IMR-90 (cell line): ENCODE data around the gene UGT2A2. TPM values are rescaled to one million over a fixed set of nuclear protein-coding genes. Genes with fewer than 3 reads are reported as not detected.

Experiments
- ATAC-seq: fragments of 200-7000 bp; cut with Tn5 transposase; 2 replicates; pipeline ENCODE4 v1.9.1; 2020; ENCODE audit warnings: low read depth, mild to moderate bottlenecking, moderate library complexity
- BruUV-seq: library from RNA; stranded (reverse); fragments of 400-500 nt; replicated peaks from 2 replicates; lab custom pipeline; 2021; lab: Mats Ljungman, UMichigan
- CTCF ChIA-PET: fragments of 300-600 bp; formaldehyde crosslinking; extraction: SDS; loops from one replicate; lab custom pipeline; 2021; ENCODE audit warnings: antibody characterized with exemption; lab: Yijun Ruan, JAX
- POLR2A ChIA-PET: fragments of 300-600 bp; sonication (Branson Sonifier 250); formaldehyde crosslinking; loops from one replicate; lab custom pipeline; 2022; ENCODE audit warnings: antibody characterized with exemption; ENCODE audit not compliant: unreplicated experiment; lab: Charles Lee
- DNase-seq: peaks from one replicate; pipeline ENCODE4 v3.0.0; 2013
- H2AFZ ChIP-seq: replicated peaks from 2 replicates; pipeline ENCODE3; 2013; ENCODE audit warnings: low read length, mild to moderate bottlenecking; ENCODE audit not compliant: poor library complexity
- H2AK5ac ChIP-seq: 2 replicates; pipeline ENCODE4 v1.6.1; 2013; ENCODE audit warnings: low read depth, low read length, inconsistent platforms
- H2AK9ac ChIP-seq: replicated peaks from 2 replicates; pipeline ENCODE3; 2013; ENCODE audit warnings: mild to moderate bottlenecking, low read depth, low read length, moderate library complexity; ENCODE audit not compliant: poor library complexity
- H2BK120ac ChIP-seq: 2 replicates; pipeline ENCODE4 v1.6.1; 2013; ENCODE audit warnings: low read depth, low read length, inconsistent platforms
- H2BK15ac ChIP-seq: 3 replicates; pipeline ENCODE4 v1.6.1; 2013; ENCODE audit warnings: low read depth, low read length, inconsistent platforms
- H2BK20ac ChIP-seq: 2 replicates; pipeline ENCODE4 v1.6.1; 2013; ENCODE audit warnings: low read depth, mild to moderate bottlenecking, inconsistent platforms, low read length, moderate library complexity
- H2BK5ac ChIP-seq: 2 replicates; pipeline ENCODE4 v1.6.1; 2013; ENCODE audit warnings: mild to moderate bottlenecking, low read depth, low read length, inconsistent platforms; ENCODE audit not compliant: poor library complexity, severe bottlenecking
- H3K14ac ChIP-seq: replicated peaks from 2 replicates; pipeline ENCODE4 v1.6.1; 2013; ENCODE audit warnings: low read depth, low read length, inconsistent platforms
- H3K18ac ChIP-seq: 2 replicates; pipeline ENCODE4 v1.6.1; 2013; ENCODE audit warnings: low read depth, low read length, control low read depth
- H3K23ac ChIP-seq: 2 replicates; pipeline ENCODE4 v1.6.1; 2013; ENCODE audit warnings: low read depth, low read length, inconsistent platforms
- H3K27ac ChIP-seq: 2 replicates; pipeline ENCODE4 v1.5.1; 2013; ENCODE audit warnings: mild to moderate bottlenecking, control low read depth, low read length; ENCODE audit not compliant: insufficient read depth
- H3K27me3 ChIP-seq: 2 replicates; pipeline ENCODE4 v1.6.1; 2013; ENCODE audit warnings: low read length; ENCODE audit not compliant: control insufficient read depth, insufficient read depth
- H3K36me3 ChIP-seq: 2 replicates; pipeline ENCODE4 v1.6.1; 2013; ENCODE audit warnings: low read length, mixed read lengths; ENCODE audit not compliant: control insufficient read depth, insufficient read depth
- H3K4ac ChIP-seq: 2 replicates; pipeline ENCODE4 v1.6.1; 2013; ENCODE audit warnings: low read depth, low read length, inconsistent platforms
- H3K4me1 ChIP-seq: 2 replicates; pipeline ENCODE4 v1.6.1; 2013; ENCODE audit warnings: low read length, mixed read lengths; ENCODE audit not compliant: control insufficient read depth, insufficient read depth
- H3K4me2 ChIP-seq: 2 replicates; pipeline ENCODE4 v1.6.1; 2013; ENCODE audit warnings: low read depth, mild to moderate bottlenecking, control low read depth, low read length, moderate library complexity
- H3K4me3 ChIP-seq: 2 replicates; pipeline ENCODE4 v1.5.1; 2013; ENCODE audit warnings: low read depth, mild to moderate bottlenecking, control low read depth, low read length, moderate library complexity; ENCODE audit not compliant: insufficient read depth
- H3K56ac ChIP-seq: 2 replicates; pipeline ENCODE4 v1.6.1; 2013; ENCODE audit warnings: low read length, inconsistent platforms; ENCODE audit not compliant: insufficient read depth; ENCODE audit errors: extremely low read depth
- H3K79me1 ChIP-seq, 2 experiments: 2 replicates each; pipeline ENCODE4 v1.6.1; 2013; ENCODE audit warnings: low read length in 2 of 2, inconsistent platforms in 1 of 2, low read depth in 1 of 2
- H3K9ac ChIP-seq: 2 replicates; pipeline ENCODE4 v1.6.1; 2013; ENCODE audit warnings: low read depth, low read length, control low read depth
- H3K9me1 ChIP-seq: 2 replicates; pipeline ENCODE4 v1.6.1; 2013; ENCODE audit warnings: low read length, inconsistent platforms; ENCODE audit not compliant: insufficient read depth
- H3K9me3 ChIP-seq: 2 replicates; pipeline ENCODE4 v1.6.1; 2013; ENCODE audit warnings: low read length; ENCODE audit not compliant: control insufficient read depth, insufficient read depth
- H4K20me1 ChIP-seq: 2 replicates; pipeline ENCODE4 v1.6.1; 2013; ENCODE audit warnings: low read length, inconsistent platforms; ENCODE audit not compliant: insufficient read depth
- H4K5ac ChIP-seq: 2 replicates; pipeline ENCODE4 v1.6.1; 2013; ENCODE audit warnings: mild to moderate bottlenecking, low read depth, low read length, control low read depth
- H4K8ac ChIP-seq, 2 experiments: 2 replicates each; pipeline ENCODE4 v1.6.1; 2013; ENCODE audit warnings: low read depth in 2 of 2, low read length in 2 of 2, control low read depth in 1 of 2, inconsistent platforms in 1 of 2
- H4K91ac ChIP-seq: 2 replicates; pipeline ENCODE4 v1.6.1; 2013; ENCODE audit warnings: low read depth, low read length, inconsistent platforms; ENCODE audit not compliant: insufficient read depth
- BHLHE40 ChIP-seq: fragments of 150-350 bp; IDR thresholded peaks from 2 replicates; pipeline ENCODE4 v1.6.1; 2016; ENCODE audit warnings: mild to moderate bottlenecking, low read depth, low read length
- CEBPB ChIP-seq: IDR thresholded peaks from 2 replicates; pipeline ENCODE4 v1.6.1; 2012; ENCODE audit warnings: low read depth, low read length, improper control_type of control experiment
- CHD1 ChIP-seq: IDR thresholded peaks from 2 replicates; pipeline ENCODE4 v1.6.1; 2012; ENCODE audit warnings: low read depth, low read length, improper control_type of control experiment
- FOS ChIP-seq: fragments of 150-350 bp; IDR thresholded peaks from 2 replicates; pipeline ENCODE4 v1.6.1; 2016; ENCODE audit warnings: low read depth, low read length
- MAFK ChIP-seq: IDR thresholded peaks from 2 replicates; pipeline ENCODE4 v1.6.1; 2012; ENCODE audit warnings: low read depth, low read length, improper control_type of control experiment
- MXI1 ChIP-seq: IDR thresholded peaks from 2 replicates; pipeline ENCODE4 v1.6.1; 2012; ENCODE audit warnings: low read depth, mild to moderate bottlenecking, low read length, moderate library complexity, borderline replicate concordance
- NFE2L2 ChIP-seq: fragments of 150-350 bp; IDR thresholded peaks from 2 replicates; pipeline ENCODE4 v1.6.1; 2016; ENCODE audit warnings: low read depth, mild to moderate bottlenecking, low read length
- POLR2A ChIP-seq: IDR thresholded peaks from 2 replicates; pipeline ENCODE4 v1.6.1; 2012; ENCODE audit warnings: mild to moderate bottlenecking, low read depth, low read length
- RAD21 ChIP-seq: IDR thresholded peaks from 2 replicates; pipeline ENCODE4 v1.6.1; 2012; ENCODE audit warnings: low read length, improper control_type of control experiment
- RCOR1 ChIP-seq: IDR thresholded peaks from 2 replicates; pipeline ENCODE4 v1.6.1; 2012; ENCODE audit warnings: mild to moderate bottlenecking, low read length, improper control_type of control experiment; ENCODE audit not compliant: insufficient replicate concordance
- SMC3 ChIP-seq: fragments of 150-350 bp; IDR thresholded peaks from 2 replicates; pipeline ENCODE4 v1.6.1; 2016; ENCODE audit warnings: low read depth, mild to moderate bottlenecking, antibody characterized with exemption, low read length, moderate library complexity
- WGBS, 2 experiments: methylation state at CpG; one replicate each; pipeline versions ENCODE4 v1.1.5 to v1.1.7; 2013; ENCODE audit warnings: missing lambda C conversion rate in 2 of 2; ENCODE audit not compliant: insufficient read length in 1 of 2; ENCODE audit errors: extremely low coverage in 2 of 2; 5-methylcytosine and 5-hydroxymethylcytosine counted together
- dilution Hi-C: fragments of 300-500 bp; cut with HindIII; formaldehyde crosslinking; loops from one replicate; pipeline ENCODE4 v1.14.3; 2018; ENCODE audit warnings: low sequenced_read_pairs; ENCODE audit not compliant: unreplicated experiment
- in situ Hi-C: fragments of 300-500 bp; cut with MboI; formaldehyde crosslinking; loops from 3 replicates; pipeline ENCODE4 v1.14.3; 2019; ENCODE audit warnings: low sequenced_read_pairs, inconsistent platforms, mixed read lengths
- intact Hi-C: fragments of 100-400 bp; cut with micrococcal nuclease; formaldehyde crosslinking; loops from 2 replicates; pipeline ENCODE4 v1.10.0; 2022
- polyA plus RNA-seq, 3 experiments: library from polyadenylated mRNA; depleted of rRNA; stranded (reverse); fragments of >200 nt; gene quantifications; 2 replicates each; pipeline ENCODE4 v1.2.3, GENCODE V29; 2012; ENCODE audit warnings: low replicate concordance in 1 of 3
- total RNA-seq: library from RNA; depleted of rRNA; stranded (reverse); fragments of >200 nt; gene quantifications from 2 replicates; pipeline ENCODE4 v1.2.3, GENCODE V29; 2012
- TF ChIP-seq, protein P1 (sequence below): conservative IDR thresholded peaks from 2 replicates; pipeline ENCODE4 v1.5.1; 2012; ENCODE audit warnings: mild to moderate bottlenecking, low read depth, low read length, improper control_type of control experiment

Gene UGT2A2
- total and polyA plus RNA-seq, 2 of the 4 experiments (the other 2 are of a cell fraction) = not detected

DNA sequence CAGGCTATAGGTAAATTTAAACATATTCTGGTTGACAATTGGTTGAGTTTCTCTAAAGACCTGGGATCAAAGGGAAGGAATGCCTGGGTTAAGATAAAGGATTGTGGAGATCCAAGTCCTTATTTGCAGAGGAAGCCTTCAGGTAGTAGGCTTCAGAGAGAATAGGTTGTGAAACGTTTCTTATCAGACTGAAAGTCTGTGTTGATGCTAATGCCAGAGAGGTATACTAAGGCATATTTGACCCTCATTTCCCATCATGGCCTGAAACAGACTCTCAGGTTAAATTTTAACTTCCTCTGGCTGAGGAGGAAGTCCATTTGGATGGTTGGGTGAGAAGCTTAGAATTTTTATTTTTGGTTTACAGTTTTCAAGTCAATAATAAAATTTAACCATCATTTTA, 48.1 kb downstream of the UGT2A2 start:
- H2BK120ac ChIP-seq = no peak overlapping the region
- H3K4me2 ChIP-seq = no peak overlapping the region
- no peak overlapping the region for H4K8ac ChIP-seq
- H4K5ac ChIP-seq = no peak overlapping the region
- no peak overlapping the region for H3K9ac ChIP-seq
- intact Hi-C loops = no loop called here
- H2BK20ac ChIP-seq = no peak overlapping the region
- no peaks in the 10 kb centered on the region for H4K20me1 ChIP-seq
- no peak overlapping the region for H3K56ac ChIP-seq
- WGBS, 2 experiments = no CpG with 5 or more reads among the region's 1 CpG
- no TSS peak for BruUV-seq
- no peak overlapping the region for H2BK15ac ChIP-seq
- no peaks in the 10 kb centered on the region for H3K9me1 ChIP-seq
- H4K91ac ChIP-seq = no peak overlapping the region
- no peak overlapping the region for H2AK9ac ChIP-seq
- ChIA-PET CTCF (no interaction called here), POLR2A (no interaction called here)
- dilution Hi-C loops = no loop called here
- no peak overlapping the region for H3K4ac ChIP-seq
- in situ Hi-C loops = no loop called here
- no peak overlapping the region for H2AFZ ChIP-seq
- no peak overlapping the region for H2AK5ac ChIP-seq
- H3K23ac ChIP-seq = no peak overlapping the region
- no peaks in the 10 kb centered on the region for H3K27me3 ChIP-seq
- no peaks in the 10 kb centered on the region for H3K36me3 ChIP-seq
- no peaks in the 10 kb centered on the region for H3K79me1 ChIP-seq
- H3K14ac ChIP-seq = no peak overlapping the region
- H3K4me3 ChIP-seq = no peak overlapping the region
- H3K4me1 ChIP-seq = no peaks in the 10 kb centered on the region
- H3K27ac ChIP-seq = no peak overlapping the region
- H3K18ac ChIP-seq = no peak overlapping the region
- DNase-seq (no peak), ATAC-seq (no peak)
- H3K9me3 ChIP-seq = no peaks in the 10 kb centered on the region
- H2BK5ac ChIP-seq = no peak overlapping the region
- TF ChIP-seq RCOR1 (no peak), BHLHE40 (no peak), SMC3 (no peak), POLR2A (no peak), RAD21 (no peak), CHD1 (no peak), FOS (no peak), MXI1 (no peak), CEBPB (no peak), MAFK (no peak), NFE2L2 (no peak)
- TF ChIP-seq, protein P1, sequence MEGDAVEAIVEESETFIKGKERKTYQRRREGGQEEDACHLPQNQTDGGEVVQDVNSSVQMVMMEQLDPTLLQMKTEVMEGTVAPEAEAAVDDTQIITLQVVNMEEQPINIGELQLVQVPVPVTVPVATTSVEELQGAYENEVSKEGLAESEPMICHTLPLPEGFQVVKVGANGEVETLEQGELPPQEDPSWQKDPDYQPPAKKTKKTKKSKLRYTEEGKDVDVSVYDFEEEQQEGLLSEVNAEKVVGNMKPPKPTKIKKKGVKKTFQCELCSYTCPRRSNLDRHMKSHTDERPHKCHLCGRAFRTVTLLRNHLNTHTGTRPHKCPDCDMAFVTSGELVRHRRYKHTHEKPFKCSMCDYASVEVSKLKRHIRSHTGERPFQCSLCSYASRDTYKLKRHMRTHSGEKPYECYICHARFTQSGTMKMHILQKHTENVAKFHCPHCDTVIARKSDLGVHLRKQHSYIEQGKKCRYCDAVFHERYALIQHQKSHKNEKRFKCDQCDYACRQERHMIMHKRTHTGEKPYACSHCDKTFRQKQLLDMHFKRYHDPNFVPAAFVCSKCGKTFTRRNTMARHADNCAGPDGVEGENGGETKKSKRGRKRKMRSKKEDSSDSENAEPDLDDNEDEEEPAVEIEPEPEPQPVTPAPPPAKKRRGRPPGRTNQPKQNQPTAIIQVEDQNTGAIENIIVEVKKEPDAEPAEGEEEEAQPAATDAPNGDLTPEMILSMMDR = no peak
